Tibial nerve (tissue), 4 donors: ENCODE data around the gene HMCN1.

ENCODE experiments used
- EP300 ChIP-seq, 2 donors: sonication (generic); formaldehyde crosslinking; IDR thresholded peaks; one replicate each; pipeline ENCODE4 v1.6.1; 2017; ENCODE audit warnings: antibody characterized with exemption in 2 of 2, mild to moderate bottlenecking in 1 of 2
- POLR2A ChIP-seq, 2 donors: fragments of 450-650 bp; IDR thresholded peaks; one replicate each; pipeline ENCODE4 v1.6.1; 2017; ENCODE audit warnings: antibody characterized with exemption in 2 of 2, mild to moderate bottlenecking in 2 of 2, moderate library complexity in 2 of 2
- TF ChIP-seq, protein P1 (sequence below), 5 experiments: fragments of 200-600 bp in 3 of 5; fragments of 450-650 bp in 2 of 5; sonication (generic) in 3 of 5; IDR thresholded peaks; one replicate each; pipeline ENCODE4 v1.5.1; 2016 to 2019; ENCODE audit warnings: antibody characterized with exemption in 5 of 5, mild to moderate bottlenecking in 3 of 5, moderate library complexity in 2 of 5

GRCh38 chr1:185745165-185745564 lies 11.0 kb downstream of the HMCN1 start:
- TF ChIP-seq, protein P1, sequence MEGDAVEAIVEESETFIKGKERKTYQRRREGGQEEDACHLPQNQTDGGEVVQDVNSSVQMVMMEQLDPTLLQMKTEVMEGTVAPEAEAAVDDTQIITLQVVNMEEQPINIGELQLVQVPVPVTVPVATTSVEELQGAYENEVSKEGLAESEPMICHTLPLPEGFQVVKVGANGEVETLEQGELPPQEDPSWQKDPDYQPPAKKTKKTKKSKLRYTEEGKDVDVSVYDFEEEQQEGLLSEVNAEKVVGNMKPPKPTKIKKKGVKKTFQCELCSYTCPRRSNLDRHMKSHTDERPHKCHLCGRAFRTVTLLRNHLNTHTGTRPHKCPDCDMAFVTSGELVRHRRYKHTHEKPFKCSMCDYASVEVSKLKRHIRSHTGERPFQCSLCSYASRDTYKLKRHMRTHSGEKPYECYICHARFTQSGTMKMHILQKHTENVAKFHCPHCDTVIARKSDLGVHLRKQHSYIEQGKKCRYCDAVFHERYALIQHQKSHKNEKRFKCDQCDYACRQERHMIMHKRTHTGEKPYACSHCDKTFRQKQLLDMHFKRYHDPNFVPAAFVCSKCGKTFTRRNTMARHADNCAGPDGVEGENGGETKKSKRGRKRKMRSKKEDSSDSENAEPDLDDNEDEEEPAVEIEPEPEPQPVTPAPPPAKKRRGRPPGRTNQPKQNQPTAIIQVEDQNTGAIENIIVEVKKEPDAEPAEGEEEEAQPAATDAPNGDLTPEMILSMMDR (IDR thresholded peaks at IDR 0.05): no peak
- TF ChIP-seq POLR2A (IDR thresholded peaks at IDR 0.05) (no peak), EP300 (IDR thresholded peaks at IDR 0.05) (no peak)
